ELR (cell line): ENCODE measurements around the gene FAM90A1.
A peak's percentile ranks its signal among the peaks of the same experiment; 100 is the strongest.
"Not testable (repeated sequence)": the region's sequence is repeated elsewhere in the genome, so short reads cannot be mapped to it uniquely, and the experiment has no call there.

ENCODE experiments used
- DNase-seq: peaks from one replicate; pipeline ENCODE4 v3.0.0-alpha.2; 2015; ENCODE audit warnings: low read depth

The FAM90A1 gene

GRCh38 chr12:8233300-8233855 is 6.0 kb upstream of the FAM90A1 start:
- not testable (repeated sequence) for DNase-seq

DNA sequence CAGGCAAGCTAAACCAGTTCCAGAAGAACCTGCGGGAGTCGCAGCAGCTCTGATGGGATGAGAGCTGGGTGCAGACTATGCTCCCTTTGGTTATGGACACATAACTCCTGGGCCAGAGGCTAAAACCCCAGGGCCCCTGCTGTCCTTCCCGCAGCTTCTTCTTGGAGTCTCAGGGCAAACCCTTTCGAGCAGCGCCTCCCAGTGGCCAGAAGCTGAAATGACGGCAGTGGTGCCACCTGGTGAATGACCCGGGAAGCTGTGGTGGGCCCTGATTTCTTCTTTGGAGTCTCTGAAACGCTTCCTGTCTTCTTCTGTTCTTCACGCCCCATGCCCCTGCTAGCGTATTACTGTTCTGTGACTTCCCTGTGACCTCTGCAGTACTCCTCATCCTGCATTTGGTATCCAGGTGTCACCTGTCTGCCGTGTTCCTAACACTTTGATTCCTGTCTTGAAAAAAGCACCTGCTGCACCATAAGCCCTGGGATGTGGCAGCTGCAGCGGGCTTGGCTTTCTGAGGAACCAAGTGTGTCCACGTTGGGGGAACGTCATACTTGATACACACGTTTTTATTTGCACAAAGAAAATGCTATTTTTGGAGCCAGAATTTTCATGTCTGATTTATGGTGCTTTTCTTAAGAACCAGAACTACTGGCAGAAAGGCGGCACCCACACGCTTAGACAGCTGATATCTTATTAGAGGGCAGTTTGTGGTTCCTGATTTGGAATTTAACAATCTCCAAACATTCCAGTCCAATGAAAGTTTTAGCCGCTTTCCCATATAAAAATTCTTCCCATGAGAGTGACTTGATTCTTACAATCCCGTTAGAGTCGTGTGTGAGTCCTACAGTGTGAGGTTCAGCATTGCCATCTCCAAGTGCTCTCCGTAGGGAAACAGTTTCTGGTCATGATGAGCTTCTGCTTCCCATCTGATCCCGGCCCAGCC is 4.5 kb upstream of the FAM90A1 start:
- peak; percentile 49 for DNase-seq

DNA sequence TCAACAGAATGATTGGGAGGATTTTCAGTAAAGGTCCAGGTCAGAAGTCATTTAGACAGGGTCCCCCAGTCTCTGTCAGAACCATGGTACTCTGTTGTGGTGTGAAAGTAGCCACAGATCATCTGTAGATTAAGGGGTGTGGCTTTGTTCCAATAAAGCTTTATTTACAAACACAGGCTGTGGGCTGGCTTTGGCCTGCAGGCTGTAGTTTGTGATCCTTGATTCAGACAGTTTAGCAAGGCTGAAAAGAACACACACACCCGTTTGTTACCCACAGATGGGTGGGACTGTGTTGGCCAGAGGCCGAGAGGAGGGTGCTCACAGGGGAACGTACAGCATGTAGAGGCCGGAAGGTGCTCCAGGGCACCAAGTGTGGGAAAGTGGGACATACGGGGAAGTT is 3.6 kb upstream of the FAM90A1 start:
- not testable (repeated sequence) for DNase-seq

GRCh38 chr12:8229486-8229885 is 2.1 kb upstream of the FAM90A1 start:
- not testable (repeated sequence) for DNase-seq

GRCh38 chr12:8228607-8229006 is 1.2 kb upstream of the FAM90A1 start:
- not testable (repeated sequence) for DNase-seq

DNA sequence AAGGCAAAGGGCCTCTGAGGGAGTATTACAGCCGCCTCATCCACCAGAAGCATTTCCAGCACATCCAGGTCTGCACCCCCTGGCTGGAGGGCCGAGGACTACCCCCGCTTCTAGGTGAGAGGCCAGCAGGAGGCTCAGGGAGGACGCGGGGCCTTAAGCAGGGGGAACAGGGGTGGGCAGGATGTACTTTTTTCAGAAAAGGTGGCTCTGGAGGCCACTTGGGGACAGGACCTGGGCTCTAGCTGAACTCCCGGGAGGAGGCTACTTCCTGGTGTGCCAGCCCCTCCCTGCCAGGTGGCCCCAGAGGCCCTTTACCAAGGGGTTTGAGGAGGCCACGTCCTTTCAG is 287 bp upstream of the FAM90A1 start:
- DNase-seq = not testable (repeated sequence)

- DNase-seq = no peak
These were observed 1.1 kb downstream of the FAM90A1 start for GRCh38 chr12:8226355-8226754.

GRCh38 chr12:8224782-8225181 is 2.6 kb downstream of the FAM90A1 start:
- not testable (repeated sequence) for DNase-seq

DNA sequence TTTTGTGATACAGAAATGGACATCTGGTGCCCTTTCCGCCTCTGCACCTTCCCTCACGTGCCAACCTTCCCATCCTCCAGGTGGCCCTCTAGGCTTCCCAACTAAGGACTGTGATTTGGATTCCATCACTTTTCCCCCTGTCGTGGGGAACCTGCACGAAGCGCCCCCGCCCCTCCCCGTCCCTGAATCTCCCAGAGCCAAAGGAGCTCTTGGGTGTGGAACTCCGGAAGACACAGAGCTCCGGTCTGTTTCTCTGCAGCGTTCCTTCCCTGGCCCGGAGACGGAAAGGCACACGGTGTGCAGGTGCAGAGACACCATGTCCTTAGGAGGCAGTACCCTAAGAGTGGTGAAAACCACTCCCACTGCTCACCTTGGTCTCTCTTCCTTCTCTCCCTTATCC is 3.8 kb downstream of the FAM90A1 start:
- not testable (repeated sequence) for DNase-seq

GRCh38 chr12:8222303-8222702 is 5.1 kb downstream of the FAM90A1 start:
- DNase-seq = not testable (repeated sequence)

DNA sequence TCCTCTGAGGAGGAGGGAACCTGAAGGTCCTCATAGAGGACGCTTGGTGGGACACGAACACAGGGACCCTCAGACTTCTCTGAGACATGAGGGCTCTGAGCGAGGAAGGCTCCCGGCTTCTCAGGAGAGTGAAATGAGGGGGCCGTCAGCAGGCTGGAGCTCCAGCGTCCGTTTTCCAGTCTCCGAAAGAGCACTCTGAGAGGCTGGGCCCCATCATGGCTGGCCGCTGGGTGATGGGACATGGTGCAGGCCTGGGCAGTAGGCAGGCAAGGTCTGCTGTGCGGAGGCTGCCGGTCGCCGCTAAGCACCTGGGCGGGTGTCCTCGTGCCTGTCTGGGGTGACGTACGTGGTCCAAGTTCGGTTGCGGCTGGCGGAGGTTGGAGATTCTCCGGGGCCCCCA is 5.6 kb downstream of the FAM90A1 start:
- not testable (repeated sequence) for DNase-seq

- not testable (repeated sequence) for DNase-seq
These were observed 6.0 kb downstream of the FAM90A1 start for GRCh38 chr12:8221375-8221774.

DNA sequence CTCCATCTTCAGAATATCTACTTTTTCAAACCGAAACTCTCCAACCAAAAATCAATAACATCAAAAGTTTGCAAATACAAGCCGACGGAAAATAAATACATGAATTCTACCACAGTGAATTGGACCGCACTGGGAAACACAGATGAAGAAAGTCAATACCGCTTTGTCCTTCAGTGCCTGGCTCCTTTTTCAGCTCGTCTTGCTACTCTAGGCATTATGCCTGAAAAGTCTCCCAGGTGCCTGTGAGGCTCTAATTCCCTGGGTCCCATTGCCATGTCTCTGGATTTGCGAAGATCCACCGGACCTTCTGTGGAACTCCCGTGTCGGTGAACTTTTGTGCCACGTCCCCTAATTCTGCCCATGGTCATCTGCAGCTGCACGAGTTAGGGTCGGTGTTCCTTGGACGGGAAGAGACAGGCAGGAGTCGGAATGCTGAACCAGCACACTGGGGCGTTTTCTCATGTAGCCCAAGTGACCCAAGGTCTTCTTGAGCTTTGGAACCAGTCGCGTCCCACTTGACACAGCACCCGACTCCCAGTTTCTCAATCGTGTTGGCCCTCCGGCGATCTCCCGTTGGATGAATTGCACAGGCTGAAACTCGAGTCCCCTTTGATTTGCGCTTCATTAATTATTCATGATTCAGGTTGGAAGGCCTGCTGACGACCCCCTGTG is 8.6 kb downstream of the FAM90A1 start:
- not testable (repeated sequence) for DNase-seq

DNA sequence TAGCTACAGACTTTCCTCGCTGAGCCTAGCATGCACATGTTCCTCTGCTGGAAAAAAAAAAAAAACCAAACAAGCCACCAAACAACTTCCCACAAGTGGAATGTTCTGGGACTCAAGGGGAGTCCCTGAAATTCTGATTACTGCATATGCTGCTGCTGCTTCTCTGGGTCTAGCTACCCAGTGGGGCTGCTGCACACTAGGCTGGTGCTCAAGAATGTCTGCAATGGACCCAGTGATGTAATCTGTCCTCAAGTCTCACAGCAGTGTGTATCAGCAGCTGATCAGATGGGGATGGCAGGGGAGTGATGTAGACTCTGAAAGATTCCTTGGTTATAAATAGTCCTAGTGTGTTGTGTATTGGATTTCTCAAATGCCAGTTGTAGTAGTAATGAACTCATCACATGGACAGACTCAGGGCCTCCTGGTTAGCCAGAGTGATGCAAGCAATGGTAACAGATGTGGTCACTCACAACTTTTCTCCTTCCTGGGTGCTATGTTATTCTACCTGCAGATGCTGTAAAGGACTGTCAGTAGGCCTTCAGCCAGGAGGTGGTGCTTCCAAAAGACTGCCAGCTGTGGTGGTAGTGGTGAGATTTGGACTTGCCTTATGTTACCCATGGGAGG is 29.6 kb downstream of the FAM90A1 start:
- DNase-seq = peak; percentile 44

GRCh38 chr12:8188088-8188487 is 39.3 kb downstream of the FAM90A1 start:
- peak; percentile 9 for DNase-seq

GRCh38 chr12:8184206-8184605 is 43.2 kb downstream of the FAM90A1 start:
- not testable (repeated sequence) for DNase-seq

GRCh38 chr12:8183346-8183745 is 44.1 kb downstream of the FAM90A1 start:
- not testable (repeated sequence) for DNase-seq

GRCh38 chr12:8182923-8183322 is 44.5 kb downstream of the FAM90A1 start:
- DNase-seq = not testable (repeated sequence)

DNA sequence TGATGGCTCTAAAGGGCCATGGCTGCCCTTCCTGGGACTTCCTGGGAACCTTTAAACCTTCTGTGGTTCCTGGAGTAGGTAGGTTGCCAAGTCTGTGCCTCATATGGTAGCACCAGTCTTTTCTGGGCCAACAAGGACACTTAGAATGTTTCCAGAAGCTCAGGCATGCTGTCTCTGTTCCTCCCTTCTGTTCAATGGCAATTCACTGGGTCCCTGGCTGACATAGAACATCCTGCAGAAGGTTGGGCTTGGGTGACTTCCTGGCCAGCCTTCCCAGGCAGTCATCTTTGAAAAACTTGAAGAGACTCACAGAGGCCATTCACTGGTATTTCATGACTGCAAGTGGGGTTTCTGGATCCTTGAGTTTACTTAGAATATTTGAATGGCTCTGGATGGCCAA is 46.1 kb downstream of the FAM90A1 start:
- not testable (repeated sequence) for DNase-seq

- peak; percentile 55 for DNase-seq
These were observed 47.3 kb downstream of the FAM90A1 start for GRCh38 chr12:8179989-8180585.

DNA sequence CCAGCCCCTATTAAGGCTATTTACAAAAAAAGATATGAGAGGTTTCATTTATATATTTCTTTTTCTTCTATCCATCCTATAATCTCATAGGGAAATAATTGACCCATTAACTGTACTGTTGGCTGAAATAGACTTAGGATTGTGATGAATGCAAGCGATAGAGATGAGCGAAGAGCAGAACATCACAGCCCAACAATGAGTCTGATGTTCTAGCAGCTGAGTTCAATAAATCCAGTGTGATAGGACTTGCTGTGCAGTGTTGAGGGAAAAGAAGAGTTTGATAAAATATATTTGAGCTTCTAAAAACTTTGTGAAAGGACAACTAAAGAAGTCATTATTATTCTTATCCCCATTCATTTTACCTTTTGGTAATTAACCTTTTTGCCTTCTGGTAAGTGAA is 54.5 kb downstream of the FAM90A1 start:
- DNase-seq = not testable (repeated sequence)
